GM21381 (cell line): ENCODE measurements around the gene GRID2.

Experiments
- ATAC-seq: cut with Tn5 transposase; IDR thresholded peaks from one replicate; pipeline ENCODE4 v1.9.1; 2021; ENCODE audit warnings: mild to moderate bottlenecking, moderate library complexity; ENCODE audit not compliant: unreplicated experiment

The GRID2 gene

DNA sequence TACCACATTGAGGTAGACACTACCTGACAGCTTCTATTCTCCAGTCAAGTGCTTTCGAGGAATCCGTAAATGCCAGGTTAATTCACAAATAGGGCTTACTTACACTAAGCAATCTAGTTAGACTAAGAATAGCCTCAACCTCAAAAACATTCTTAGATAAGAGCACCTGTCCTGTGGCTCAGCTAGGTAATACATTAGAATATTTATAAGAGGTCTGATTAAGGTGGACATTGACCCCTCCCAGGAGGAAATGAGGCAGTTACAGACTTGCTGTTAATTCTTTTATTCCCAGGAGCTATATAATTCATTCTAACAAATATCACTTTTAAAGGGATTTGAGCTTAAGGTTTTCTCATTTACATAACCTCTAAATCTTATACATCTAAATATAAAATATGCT lies 758.1 kb downstream of the GRID2 start:
- no peak for ATAC-seq

DNA sequence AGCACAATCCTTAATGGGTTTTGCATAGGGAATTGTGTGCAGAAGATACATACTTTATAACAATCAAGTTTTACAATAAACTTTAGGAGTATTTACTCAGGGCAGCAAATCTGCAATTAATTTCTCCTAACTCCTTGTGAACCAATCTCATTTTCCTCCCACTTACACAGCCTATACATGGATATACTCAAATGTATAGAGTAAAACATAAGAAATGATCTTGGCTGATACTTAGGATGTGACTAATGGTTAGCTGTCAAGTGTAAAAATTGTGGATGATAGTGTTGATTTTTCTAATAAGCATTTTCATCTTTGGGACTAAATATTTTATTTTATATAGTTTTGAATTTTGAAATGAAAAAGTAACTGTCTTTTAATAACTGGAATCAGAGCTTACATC lies 759.6 kb downstream of the GRID2 start:
- ATAC-seq = no peak

DNA sequence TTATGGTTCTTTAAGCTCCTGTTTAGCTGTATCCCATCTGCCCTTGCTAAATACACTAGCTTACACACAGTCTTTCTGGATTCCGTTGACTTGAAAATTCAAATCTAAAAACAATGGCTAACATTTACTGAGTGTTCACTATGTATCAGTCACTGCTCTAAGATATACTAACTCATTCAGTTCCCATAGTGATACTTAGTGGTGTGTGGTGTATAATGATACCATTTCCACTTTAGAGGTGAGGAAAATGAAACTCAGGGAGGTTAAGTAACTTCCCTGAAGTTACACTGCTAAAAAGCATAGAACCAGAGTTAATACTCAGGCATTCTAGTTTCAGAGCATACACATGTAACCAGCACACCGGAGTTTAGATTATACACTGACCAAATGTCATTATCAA lies 762.0 kb downstream of the GRID2 start:
- no peak for ATAC-seq

DNA sequence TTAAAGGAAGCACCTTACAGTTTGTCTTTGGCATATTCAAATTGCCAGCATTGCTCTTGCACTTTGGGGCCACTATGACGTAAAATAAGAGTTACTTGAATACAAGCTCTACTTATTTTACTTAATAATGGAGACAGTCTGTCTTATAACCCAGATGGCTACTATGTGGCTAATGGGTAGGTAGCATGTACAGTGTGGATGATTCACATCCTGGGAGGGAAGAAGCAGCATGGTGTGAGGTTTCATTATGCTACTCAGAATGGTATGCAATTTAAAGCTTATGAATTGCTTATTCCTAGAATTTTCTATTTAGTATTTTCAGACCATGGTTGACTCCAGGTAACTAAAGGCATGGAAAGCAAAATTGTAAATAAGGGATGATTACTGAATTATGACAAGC lies 763.0 kb downstream of the GRID2 start:
- no peak for ATAC-seq

DNA sequence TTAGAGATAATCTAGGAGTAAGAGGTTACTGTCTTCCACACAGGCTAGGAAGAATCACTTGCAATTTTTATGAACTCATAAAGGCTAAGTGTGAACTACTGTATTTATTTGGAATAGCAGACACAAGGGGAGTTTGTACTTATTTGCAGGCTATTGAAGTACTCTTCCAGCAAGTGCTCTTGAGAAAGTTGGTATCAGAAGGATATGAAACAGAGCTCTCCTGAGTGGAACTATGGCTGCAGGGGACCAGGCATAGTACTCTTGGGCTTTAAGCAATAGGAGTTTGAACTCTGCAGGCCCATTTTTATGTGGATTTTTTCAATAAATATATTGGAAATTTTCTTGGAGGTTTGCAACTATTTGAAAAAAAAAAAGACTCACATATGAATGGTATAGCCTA lies 768.5 kb downstream of the GRID2 start:
- no peak for ATAC-seq

DNA sequence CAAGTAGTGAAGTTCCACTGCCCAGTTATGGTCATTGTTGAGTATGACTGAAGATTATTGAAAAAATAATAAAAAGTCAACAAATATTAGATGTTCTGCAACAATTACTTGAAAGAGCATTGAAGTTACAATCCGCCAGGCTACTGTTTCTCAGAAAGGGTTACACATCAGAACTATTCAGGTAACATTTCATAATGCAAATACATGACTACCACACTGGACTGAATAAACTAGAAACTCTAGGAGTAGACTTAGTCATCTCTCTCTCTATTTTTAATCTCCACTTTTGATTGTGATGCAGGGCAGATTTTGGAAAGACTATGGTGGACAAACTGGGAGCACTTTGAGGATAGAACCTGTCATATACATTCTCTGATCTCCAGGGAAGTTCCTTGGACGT lies 776.5 kb downstream of the GRID2 start:
- ATAC-seq = no peak

DNA sequence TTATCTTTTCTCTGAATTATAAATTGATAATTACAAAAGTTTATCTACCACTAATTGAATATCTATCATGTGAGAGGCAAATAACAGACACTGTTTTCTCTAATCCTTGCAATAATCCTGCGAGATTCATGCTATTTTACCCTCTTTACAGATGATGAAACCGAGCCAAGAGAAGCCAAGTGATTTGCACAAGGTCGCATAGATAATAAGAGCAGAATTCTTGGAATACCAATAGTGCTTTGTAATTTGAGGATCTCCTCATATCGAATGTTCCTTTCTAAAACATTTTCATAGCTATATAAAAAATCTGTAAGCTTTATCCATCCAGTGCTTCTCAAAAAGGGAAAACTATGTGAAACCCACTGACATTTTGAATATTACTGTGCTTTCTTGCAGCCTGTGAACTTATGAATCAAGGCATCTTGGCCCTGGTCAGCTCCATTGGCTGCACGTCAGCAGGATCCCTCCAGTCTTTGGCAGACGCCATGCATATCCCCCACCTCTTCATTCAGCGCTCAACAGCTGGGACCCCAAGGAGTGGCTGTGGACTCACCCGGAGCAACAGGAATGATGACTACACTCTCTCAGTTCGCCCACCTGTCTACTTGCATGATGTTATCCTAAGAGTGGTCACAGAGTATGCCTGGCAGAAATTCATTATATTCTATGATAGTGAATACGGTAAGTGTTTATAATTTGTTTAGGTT lies 781.0 kb downstream of the GRID2 start:
- no peak for ATAC-seq

DNA sequence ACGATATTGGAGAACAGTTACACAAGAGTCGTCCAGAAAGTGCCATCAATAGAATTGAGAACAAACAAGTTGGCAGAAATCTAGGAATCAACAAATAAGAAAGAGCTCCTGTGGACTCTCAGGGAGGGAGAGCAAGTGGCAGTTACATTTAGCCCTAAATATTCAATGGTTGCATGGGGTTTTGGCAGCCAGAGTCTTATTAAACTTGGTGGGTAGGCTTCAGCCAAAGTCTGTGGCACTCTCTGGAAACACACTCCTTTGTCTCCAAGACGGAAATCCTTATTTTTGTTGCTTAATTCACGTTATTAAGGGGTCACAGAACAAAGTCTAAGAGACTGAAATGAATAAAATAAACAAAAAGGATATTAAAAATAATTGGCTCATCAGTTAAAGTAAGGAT lies 782.6 kb downstream of the GRID2 start:
- no peak for ATAC-seq

DNA sequence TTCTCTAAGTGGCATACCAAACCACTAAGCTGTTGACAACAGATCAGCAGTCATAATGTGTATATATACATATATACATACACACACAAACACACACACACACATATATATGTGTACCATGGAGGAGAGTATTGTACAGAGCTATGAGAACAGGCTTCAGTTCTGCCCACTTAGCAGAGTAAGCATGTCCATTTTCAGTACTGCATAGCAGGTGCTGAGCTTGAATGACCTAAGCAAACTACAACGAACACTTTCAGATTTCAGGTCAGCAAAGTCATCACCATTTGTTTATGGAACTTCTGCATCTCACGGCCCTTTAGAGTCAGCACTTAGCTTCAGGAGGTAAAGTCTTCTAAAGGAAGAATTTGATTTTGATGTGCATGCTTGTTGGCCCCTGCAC lies 789.0 kb downstream of the GRID2 start:
- ATAC-seq = no peak

DNA sequence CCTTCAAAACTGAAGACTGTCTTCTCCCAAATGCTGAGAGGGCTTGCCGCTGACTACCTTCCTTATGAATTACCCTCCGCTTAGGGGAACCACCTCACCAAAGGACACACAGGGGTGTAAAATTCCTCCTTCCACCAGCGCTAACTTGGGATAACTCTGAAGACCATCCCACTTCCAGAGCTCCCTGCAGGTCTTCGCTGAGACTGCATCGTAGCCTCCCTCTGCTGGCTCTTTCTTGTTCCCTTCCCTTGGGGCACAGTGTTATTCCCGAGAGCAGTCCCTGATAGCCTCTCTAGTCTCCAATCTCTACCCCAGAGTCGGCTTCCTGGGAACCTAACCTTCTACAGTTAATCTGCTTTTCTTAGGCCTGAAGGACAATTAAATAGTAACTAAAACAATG lies 799.3 kb downstream of the GRID2 start:
- no peak for ATAC-seq

DNA sequence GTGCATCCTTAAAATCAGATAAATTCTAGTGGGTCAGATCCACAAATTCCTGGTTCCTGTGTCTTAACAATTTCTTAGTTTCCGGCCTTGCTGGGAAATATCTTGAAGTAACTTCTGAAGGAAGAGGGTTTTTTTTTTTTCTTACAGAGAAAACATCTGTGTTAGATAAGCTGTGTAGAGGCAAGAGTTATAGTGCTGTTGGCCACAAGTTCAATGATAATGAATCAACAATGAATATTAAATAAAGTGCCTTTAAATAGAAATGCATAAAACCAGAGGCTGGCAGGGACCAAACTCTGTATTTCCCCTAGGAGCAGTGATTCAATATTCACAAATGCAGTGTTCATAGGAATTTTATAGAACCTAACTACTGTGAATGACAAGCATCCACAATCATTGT lies 812.9 kb downstream of the GRID2 start:
- ATAC-seq = no peak

DNA sequence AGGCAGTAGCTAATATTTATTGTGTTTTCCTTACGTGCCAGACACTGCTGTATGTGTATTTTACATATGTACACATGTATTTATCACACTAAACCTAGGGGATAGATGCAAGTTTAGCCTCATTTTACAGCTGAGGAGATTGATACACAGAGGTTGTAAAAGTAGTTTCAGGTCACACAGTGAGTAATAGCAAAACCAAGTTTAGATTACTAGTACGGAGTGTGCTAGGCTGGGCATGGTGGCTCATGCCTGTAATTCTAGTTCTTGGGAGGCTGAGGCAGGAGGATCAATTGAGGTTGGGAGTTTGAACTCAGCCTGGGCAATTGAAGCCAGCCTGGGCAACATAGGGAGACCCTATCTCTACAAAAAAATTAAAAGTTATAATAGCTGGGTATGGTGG lies 823.7 kb downstream of the GRID2 start:
- ATAC-seq = no peak

DNA sequence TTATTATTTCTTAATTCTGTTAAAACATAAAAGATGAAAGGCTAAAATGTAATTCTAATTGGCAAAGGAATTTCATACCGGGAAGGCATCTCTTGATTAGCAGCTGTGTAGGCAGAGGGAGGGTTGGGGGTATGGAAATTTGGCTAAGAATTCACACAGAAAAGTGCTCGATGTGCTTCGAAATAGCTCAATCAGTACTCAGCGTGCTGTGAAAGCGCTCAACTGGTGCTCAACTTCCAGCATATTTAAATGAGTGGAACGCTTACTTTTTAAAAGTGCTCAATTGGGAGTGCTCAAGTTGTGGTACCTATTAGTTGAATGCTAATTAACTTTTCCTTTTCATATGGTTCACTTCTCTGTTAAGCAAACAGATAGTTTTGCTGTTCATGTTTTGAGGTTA lies 828.9 kb downstream of the GRID2 start:
- ATAC-seq = no peak

DNA sequence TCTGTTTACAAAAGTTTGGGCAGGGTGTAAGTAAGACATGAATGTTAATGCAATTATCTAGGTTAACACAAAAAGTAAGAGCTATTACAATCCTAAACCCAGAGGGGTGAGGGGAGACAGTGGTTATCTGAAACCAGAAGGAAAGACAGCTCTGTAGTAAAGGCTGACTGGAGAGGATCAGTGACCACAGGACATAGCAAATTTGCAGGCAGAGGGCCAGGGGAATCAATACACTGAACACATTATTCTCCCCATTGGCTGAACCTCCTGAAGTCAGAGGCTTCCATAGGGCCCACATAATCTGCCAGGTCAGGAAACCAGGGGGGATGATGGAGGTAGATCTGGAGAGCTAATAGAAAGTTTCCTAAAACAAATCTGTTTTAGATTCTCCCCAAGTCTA lies 835.4 kb downstream of the GRID2 start:
- ATAC-seq = no peak

DNA sequence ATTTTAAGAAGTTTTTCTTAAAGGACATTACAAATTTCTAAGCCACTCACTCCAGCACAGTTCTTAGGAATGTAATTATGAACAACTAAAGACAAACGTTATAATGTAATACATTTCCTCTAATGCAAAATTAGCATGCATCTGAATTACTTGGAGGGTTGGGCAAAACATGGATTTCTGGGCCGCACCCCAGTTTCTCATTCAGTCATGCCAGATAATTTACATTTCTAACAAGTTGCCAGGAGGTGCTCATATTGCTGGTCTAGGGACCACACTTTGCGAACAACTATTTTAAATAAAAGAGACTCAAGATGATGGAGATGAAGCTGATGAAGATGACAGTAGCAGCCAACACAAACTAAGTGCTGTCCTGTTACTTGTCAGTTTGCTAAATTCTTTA lies 840.1 kb downstream of the GRID2 start:
- ATAC-seq = no peak

DNA sequence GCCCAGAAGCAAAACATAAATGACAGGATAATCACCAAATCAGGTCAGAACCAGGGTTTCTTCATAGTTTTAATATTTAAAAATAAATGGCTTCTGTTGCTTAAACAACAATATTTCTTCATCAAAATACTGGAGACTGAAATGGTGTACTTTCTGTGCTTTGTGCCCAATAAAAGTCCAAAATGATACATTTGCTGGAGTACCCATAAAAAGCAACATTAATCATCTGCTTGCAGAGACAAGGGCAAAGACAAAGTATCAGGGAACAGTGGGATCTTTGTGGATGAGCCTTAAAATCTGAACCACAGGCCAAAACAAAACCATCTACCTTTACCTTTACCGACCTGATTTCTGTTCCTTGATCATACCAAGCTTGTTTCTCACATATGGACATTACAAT lies 840.9 kb downstream of the GRID2 start:
- ATAC-seq = no peak

DNA sequence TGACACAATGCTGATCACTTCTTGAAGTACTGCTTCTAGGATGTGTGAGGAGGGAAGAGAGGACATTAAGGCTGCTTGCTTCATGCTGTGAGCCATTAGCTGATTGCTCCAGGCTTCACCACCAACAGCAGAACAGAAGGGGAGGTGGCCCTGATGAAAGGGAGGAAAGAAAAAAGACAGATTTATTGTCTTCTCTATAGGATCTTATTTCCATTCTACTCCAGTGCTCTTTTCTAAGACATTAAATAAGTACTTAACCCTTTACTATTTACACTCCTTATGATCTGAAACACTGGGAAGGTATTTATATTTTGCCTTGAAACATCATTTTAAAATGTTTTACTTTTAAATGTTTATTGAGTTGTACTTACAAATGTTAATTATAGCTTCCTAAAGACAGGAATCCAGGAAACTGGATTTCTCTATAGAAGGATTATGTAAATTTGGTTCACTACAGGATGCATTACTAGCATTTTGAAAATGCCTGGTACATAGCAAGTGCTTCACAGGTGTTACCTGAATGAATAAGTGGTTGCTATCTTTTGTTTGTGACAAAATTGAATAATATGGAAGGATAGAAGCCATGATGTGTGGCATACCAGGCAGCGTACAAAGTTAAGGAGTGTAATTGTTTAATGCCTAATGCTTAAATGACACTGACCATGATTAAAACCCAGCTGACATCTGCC lies 843.9 kb downstream of the GRID2 start:
- no peak for ATAC-seq

DNA sequence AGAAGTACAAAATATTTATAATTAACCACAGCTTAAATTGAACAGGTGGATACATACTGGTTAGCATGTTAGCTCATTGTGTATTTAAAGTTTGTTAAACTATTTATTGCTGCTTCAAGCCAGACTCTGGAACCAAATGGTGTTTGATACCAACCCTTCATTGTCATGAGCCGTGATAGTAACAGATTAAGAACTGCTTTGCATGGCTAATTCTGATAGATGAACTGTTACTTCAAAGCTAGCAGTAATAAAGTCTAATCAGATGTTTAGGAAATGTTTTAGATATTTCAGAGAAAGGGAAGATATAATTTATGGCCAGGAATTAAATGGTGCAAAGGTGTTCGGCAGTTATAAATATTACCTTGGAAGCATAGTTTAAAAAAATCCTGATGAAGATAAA lies 848.7 kb downstream of the GRID2 start:
- no peak for ATAC-seq

DNA sequence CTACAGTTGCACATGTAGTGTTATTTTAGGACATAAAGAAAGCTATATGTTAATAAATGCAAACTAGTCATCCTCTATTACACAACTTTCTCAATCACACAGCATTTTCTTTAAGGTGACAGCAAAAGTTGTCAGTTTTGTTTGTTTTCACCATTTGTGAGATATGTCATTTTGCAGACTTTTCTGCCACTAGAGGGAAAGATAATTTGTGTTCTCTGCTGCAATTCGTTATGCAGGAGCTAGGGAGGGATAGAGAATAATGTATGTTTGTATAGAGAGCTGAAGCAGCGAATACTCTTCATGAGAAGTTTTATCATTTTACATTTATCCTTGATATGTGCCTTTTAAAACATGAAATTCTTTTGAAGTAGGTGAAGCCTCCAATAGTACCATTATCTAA lies 854.2 kb downstream of the GRID2 start:
- ATAC-seq = no peak

DNA sequence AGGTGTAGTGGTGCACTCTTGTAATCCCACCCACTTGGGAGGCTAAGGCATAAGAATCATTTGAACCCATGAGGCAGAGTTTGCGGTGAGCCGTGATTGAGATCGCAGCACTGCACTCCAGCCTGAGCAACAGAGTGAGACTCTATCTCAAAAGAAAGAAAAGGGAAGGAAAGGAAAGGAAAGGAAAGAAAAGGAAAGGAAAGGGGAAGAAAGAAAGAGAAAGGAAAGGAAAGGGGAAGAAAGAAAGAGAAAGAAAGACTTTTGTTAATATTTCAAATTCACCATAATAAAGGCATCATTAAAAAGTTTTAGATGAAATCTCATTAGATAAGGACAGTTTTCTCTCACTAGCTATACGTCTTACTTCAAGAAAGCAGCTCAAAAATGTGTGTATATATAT lies 864.3 kb downstream of the GRID2 start:
- ATAC-seq = no peak

DNA sequence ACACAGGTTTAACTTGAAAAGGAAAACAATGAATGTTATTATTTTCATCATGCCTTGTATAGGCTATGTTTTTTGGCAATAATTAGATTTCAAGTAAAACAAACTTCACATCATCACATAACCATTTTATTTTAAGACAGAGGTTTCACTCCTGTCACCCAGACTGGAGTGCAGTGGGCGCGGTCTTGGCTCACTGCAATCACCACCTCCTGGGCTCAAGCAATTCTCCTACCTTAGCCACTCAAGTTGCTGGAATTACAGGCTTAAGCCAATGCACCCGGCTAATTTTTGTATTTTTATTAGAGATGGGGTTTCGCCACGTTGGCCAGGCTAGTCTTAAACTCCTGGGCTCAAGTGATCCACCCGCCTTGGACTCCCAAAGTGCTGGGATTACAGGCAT lies 866.2 kb downstream of the GRID2 start:
- ATAC-seq = no peak

DNA sequence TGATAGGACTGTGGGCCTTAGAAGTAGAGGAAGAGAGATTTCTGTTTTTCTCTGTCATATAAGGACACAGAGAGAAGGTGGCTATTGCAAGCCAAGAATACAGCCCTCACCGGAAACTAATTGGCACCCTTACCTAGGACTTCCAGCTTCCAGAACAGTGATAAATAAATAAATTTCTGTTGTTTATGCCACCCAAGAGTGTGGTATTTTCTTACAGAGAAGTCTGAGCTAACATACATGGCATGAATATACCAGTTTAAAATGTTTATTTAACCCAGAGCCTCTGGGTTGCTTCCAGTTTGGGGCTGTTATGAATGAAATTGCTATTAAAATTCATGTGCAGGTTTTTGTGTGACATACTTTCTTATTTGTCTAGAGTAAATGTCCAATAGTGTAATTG lies 870.8 kb downstream of the GRID2 start:
- ATAC-seq = no peak

DNA sequence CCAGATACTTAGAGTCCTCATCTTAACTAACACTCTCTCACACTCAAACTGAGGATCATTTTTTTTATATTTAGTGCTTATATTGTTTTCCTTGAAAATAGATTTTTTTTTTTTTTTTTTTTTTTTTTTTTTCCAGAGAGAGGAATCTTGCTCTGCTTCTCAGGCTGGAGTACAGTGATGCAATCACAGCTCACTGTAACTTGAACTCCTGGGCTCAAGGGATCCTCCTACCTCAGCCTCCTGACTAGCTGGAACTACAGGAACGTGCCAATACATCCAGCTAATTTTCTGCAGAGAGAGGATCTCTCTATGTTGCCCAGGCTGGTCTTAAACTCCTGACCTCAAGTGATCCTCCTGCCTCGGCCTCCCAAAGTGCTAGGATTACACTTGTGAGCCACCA lies 874.5 kb downstream of the GRID2 start:
- no peak for ATAC-seq
